NCI-H510A treated with DMSO at 0.1 percent for 48 hours (cell line): Measurements from ENCODE around the gene FAM110C.
"Not testable (repeated sequence)": the region's sequence is repeated elsewhere in the genome, so short reads cannot be mapped to it uniquely, and the experiment has no call there.

Experiments used
- DNase-seq: peaks from one replicate; lab custom pipeline; 2025; lab: John Stamatoyannopoulos, UW

Gene FAM110C, protein sequence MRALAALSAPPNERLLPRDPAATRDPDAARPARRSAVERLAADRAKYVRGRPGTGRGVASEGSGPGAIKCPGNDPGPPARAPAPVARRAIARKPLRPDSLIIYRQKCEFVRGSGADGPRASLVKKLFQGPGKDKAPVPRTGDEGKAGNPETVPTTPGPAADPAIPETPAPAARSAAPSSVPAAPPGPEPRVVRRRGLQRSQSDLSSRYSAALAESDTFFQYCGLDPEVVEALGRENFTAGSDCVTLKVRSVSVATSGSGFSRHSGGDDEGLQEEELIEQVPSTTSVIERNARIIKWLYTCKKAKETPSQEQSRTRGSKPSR

DNA sequence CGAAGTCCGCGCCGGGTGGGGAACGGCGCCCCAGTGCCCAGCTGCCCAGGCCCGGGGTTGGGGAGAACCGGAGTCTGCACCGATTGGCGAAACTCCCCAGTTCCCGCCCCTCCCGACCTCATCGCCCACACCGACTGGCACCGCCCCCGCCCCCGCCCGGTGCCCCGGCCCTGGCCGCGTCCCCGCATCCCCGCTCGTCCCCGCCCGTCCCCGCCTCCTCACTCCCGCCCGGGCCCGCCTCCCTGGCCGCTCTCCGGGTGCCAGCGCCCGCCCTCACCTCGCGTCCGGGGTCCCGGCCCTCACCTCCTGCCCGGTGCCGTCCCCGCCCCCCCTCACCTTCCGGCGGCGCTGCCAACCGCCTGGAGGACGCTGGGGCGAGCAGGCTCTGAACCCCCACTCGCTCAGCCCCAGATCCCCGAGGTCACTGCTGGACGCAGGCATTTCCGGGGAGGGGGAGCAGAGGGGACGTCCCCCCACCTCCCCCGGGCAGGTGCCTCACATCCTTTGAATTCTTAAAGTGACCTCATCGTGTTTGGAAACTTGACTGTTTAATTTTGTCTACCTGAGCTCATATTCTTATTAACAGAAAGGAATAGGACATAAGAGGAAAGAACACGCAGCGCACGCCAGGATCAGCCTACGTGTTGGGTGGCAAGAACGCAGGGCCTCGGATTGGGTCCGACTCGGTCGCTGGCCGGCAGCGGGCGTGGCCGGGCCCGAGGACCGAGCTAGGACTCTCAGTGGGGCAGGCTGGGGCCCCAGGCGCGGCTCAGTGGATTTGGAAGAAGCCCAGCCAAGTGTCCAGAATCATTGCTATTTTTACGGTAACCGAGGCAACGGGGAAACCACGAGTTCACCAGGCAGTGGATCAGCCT, at the start of gene FAM110C:
FAM110C (minus strand) TSS at position 35 of the 875 bp plus-strand sequence. CDS start 120 bp downstream, outside the sequence.
- peak; percentile 69 for DNase-seq

DNA sequence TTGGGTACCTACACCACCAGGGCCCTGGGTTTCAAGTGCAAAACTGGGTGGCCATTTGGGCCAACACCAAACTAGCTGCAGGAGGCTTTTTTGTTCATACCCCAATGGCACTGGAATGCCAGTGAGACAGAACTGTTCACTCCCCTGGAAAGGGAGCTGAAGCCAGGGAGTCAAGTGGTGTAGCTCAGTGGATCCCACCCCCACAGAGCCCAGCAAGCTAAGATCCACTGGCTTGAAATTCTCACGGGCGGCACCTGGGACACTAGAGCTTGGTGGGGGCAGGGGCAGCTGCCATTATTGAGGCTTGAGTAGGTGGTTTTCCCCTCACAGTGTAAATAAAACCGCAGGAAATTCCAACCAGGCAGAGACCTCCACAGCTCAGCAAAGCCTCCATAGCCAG, 46.0 kb upstream of the FAM110C start:
- DNase-seq, result no peak

GRCh38 chr2:90645-91312, 44.5 kb upstream of the FAM110C start:
- DNase-seq, result no peak

GRCh38 chr2:85761-86160, 39.5 kb upstream of the FAM110C start:
- no peak for DNase-seq

DNA sequence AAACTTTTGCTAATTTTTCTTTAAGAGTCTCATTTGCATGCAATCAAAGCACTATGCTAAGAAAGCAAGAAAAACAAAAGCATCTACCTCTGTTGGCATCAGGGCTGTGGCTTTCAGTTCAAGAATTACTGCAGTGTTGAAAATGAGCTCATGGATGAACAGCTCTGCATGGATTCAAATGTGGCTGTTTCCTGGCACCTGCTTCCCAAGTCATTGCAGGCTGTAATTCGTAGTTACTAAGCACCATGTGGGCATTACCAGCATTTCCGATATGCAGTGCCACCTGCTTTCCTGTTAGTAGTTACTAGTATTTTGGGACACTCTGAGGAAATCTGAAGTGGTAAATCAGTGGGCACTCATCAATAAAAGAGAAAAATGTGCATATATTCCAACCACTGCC, 37.8 kb upstream of the FAM110C start:
- no peak for DNase-seq

GRCh38 chr2:80971-81736, 34.8 kb upstream of the FAM110C start:
- DNase-seq, result no peak

- DNase-seq, result no peak
Measured at GRCh38 chr2:80378-80777, 34.1 kb upstream of the FAM110C start.

DNA sequence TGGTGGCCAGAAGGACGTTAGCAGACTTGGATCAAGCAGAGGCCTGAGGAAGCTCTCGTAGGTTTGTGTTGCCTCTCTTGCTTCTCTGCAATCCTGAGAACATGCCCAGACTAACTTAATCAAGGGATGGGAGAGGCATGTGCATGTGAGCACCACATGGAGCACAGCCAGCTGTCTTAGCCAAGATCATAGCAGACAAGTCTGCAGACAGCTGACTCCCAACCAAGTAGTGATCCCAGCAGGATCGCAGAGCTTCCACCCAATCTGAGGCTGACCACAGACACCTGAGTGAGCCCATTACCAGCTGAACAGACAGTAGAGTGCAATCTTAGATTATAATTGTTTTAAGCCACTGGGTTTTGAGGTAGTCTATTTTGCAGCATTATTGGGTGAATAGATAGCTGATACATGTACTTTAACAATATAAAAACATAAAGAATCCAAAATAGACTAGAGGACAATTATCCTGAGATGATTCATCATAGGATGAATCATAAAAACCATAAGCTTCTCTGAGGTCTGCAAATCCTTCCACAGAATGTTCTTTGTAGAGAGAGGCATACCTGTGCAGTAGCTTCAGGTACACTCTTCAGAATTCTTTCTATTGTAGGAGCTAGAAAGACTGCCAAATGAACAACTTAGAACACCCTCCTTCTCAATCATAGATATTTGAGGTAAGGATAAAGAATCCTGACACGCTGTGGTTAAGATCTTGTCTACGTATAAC, 25.2 kb upstream of the FAM110C start:
- DNase-seq, result no peak

DNA sequence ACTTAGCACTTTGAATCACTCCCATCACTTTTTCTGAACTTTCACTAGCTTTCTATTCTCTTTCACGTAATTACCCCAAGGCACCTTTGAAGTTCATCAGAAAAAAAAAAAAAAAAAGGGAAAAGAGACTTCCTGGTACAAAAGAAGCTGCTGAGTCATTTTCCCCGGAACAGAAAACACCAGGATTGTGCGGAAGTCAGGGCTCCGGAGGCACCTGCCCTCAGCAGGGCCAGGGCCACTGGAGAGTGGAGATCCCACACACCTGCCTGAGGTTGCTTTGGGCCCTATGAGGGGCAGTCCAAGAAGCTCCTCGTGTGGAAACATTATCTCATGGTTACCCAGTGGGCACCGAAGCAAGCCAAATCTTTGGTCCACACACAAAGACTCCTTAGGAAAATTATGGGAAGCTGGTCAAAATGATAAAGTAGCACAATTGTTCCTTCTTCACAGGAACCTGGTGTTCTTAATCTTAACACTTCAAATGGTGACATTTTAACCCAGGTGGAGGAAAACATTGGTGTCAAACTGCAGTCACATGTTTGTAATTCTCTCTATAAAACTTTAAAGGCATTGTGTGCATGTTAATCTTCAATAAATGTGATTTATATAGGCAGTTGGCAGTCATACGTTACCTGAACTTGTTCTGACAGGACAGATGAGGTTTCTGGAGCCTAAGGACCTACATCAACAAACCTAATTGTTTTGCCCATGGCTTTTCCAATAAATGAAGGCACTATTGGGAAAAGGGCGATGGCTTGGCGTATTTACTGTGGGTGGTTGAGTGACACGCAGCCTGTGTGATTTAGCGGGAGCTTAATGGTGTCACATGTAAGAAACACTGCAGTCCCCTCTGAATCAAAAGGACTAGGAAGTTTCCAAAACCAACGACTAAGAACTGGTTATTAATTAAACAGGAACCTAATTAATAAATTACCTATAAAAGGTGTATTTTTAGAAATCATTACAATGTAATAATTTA, 23.4 kb upstream of the FAM110C start:
- no peak for DNase-seq

DNA sequence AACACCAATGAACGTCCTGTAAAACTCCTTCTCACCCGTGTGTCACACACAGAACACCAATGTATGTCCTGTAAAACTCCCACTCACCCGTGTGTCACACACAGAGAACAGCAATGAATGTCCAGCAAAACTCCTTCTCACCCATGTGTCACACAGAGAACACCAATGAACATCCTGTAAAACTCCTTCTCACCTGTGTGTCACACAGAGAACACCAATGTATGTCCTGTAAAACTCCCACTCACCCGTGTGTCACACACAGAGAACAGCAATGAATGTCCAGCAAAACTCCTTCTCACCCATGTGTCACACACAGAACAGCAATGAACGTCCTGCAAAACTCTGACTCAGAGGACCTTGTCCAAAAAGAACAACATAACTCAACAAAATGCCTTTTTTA, 22.3 kb upstream of the FAM110C start:
- not testable (repeated sequence) for DNase-seq

DNA sequence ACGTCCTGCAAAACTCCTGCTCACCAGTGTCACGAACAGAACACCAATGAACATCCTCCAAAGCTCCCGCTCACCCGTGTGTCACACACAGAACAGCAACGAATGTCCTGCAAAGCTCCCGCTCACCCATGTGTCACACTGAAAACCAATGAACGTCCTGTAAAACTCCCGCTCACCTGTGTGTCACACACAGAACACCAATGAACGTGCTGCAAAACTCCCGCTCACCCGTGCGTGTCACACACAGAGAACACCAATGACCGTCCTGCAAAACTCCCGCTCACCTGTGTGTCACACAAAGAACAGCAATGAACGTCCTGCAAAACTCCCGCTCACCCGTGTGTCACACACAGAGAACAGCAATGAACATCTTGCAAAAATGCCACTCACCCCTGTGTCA, 20.5 kb upstream of the FAM110C start:
- no peak for DNase-seq

DNA sequence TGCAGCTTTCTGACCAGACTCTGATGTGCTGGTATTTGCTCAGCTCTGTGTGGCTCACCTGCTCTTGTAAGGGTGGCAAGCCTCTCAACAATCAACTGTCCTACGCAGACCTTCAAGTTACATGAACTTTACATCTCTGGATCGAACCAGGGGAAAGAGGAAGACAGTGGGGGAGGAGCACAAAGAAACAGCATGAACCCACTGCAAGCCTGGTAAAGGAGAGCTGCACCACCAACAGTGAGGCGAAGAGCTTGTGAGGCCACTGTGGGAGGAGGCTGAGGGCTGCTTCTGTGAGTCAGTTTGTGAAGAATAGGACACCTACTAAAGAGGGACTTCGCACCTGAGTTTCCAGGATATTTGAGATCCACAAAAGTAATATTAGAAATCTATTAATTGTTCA, 18.8 kb upstream of the FAM110C start:
- no peak for DNase-seq

DNA sequence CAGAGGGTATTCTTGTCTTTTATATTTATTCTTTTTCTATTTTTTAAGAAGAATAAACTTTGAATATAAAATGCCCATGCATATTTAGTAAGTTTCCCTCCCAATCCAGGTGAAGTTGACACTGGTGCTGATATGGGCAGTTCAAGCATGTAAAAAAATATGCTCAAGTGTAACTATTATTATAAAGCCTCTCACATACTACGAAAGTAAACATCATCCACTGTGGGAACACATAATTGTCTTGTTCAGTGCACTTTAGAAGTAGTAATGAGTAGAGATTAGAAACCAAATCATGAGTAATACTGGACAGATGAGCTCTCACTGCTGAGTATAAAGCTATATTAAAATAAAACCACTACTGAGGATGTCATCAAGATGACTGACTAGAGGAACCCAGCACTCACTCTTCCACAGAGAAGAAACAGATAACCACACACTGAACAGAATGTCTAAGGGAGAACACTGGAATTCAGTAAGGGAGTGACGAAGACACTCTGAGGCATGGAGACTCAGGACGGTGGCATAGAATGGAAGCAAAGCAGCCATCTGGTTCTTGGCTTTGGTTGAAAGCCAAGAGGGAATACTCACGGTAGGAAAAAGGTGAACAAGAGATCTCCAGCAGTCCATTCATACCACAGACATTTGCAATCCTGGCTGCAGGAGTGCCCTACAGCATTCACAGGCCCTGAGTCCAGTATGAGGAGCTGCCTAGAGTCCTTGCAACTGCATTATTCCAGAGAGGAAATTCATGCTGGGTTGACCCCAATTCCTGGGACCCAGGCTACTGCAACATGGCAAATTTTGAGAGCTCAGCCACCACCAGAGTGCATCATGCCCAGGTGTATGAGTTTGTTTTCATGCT, 9.5 kb upstream of the FAM110C start:
- no peak for DNase-seq

DNA sequence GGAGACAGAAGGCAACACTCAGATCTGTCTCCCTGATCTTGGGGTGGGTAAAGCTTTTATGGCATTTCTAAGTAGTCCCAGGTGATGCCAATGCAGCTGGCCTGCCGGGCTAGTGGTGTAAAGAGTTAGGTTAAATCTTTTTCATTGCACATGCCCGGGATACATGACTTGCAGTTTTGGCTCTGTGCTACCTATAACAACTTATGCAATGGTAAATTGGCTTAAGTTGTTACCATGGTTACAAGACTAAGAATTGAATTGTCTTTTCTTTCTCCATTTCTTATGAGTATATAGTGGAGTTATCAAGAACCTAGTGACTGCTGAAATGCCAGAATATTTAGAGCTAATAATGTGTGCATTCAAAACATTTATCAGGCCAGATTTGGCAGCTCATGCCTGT, 5.3 kb upstream of the FAM110C start:
- no peak for DNase-seq

DNA sequence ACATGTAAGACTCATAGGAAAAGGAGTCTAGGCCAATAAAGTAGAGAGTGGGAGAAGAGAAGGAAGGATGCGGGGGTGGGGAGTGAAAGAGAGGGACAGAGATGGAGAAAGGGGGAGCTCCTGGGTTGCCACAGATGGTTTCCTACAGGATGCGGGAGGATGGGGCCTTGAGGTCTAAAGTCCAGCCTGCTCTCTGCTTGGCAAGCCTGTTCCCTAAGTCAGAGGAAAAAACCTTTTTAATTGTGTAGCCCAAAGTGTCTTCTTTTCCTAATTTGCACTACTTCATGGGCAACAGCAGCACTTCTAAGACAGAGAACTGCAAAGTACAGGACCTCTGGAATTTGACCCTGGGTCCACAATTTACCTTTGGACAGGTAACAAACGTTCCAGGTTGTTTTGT, 1.4 kb upstream of the FAM110C start:
- DNase-seq, result no peak

GRCh38 chr2:47346-47725, 1.0 kb upstream of the FAM110C start:
- DNase-seq, result no peak

DNA sequence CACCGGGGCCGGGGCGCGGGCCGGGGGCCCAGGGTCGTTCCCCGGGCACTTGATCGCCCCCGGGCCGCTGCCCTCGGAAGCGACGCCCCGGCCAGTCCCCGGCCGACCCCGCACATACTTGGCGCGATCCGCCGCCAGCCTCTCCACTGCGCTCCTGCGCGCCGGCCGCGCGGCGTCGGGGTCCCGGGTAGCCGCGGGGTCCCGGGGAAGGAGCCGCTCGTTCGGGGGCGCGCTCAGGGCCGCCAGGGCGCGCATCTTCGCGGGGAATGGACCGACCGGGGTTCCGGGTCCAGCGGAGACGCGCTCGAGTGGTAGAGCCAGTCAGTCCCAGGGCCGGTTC, 204 bp downstream of the FAM110C start:
- no peak for DNase-seq

DNA sequence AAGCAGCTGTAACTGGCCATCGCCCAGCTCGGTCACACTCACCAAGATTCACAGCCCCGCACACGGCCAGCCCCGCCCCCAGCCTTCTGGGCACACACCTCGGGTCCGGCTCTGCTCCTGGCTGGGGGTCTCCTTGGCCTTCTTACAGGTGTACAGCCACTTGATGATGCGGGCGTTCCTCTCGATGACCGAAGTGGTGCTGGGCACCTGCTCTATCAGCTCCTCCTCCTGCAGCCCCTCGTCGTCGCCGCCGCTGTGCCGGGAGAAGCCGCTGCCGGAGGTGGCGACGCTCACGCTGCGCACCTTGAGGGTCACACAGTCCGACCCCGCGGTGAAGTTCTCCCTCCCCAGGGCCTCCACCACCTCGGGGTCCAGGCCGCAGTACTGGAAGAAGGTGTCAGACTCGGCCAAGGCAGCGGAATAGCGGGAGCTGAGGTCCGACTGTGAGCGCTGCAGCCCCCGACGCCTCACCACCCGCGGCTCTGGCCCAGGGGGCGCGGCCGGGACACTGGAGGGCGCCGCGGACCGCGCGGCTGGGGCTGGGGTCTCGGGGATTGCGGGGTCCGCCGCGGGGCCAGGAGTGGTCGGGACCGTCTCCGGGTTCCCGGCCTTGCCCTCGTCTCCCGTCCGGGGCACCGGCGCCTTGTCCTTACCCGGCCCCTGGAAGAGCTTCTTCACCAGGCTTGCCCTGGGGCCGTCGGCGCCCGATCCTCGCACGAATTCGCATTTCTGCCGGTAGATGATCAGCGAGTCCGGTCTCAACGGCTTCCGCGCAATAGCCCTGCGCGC, 769 bp downstream of the FAM110C start:
- DNase-seq, result no peak
